ENCODE data around the gene CLBA1.

CLBA1 gene

GRCh38 chr14:104968541-104969401 is 16.8 kb upstream of the CLBA1 start:
- no peak for DNase-seq (ENCODE audit: low spot score)

GRCh38 chr14:104969741-104970230 is 15.8 kb upstream of the CLBA1 start:
- DNase-seq (ENCODE audit: low spot score), result no peak

- no peak for DNase-seq (ENCODE audit: low spot score)
Observed at GRCh38 chr14:104970231-104971068, 15.1 kb upstream of the CLBA1 start.

- no peak for DNase-seq (ENCODE audit: low spot score)
Observed at GRCh38 chr14:104971447-104972240, 13.9 kb upstream of the CLBA1 start.

- peak; percentile 92 for DNase-seq (ENCODE audit: low spot score)
Observed at GRCh38 chr14:104972301-104973134, 13.1 kb upstream of the CLBA1 start.

GRCh38 chr14:104973135-104973384 is 12.5 kb upstream of the CLBA1 start:
- DNase-seq (ENCODE audit: low spot score), result no peak

GRCh38 chr14:104973385-104974145 is 12.0 kb upstream of the CLBA1 start:
- DNase-seq (ENCODE audit: low spot score), result peak; percentile 96

GRCh38 chr14:104974146-104974541 is 11.4 kb upstream of the CLBA1 start:
- no peak for DNase-seq (ENCODE audit: low spot score)

- no peak for DNase-seq (ENCODE audit: low spot score)
Observed at GRCh38 chr14:104974665-104975390, 10.8 kb upstream of the CLBA1 start.

GRCh38 chr14:104975481-104976197 is 9.9 kb upstream of the CLBA1 start:
- no peak for DNase-seq (ENCODE audit: low spot score)

GRCh38 chr14:104976198-104977007 is 9.2 kb upstream of the CLBA1 start:
- peak; percentile 75 for DNase-seq (ENCODE audit: low spot score)

- peak; percentile 46 for DNase-seq (ENCODE audit: low spot score)
Observed at GRCh38 chr14:104977008-104977680, 8.4 kb upstream of the CLBA1 start.

- peak; percentile 92 for DNase-seq (ENCODE audit: low spot score)
Observed at GRCh38 chr14:104977681-104978653, 7.6 kb upstream of the CLBA1 start, which contains the start of gene AHNAK2. AHNAK2 (minus strand) TSS chr14:104978374; CDS start chr14:104978237, 137 bp downstream.

- no peak for DNase-seq (ENCODE audit: low spot score)
Observed at GRCh38 chr14:104978746-104979691, 6.6 kb upstream of the CLBA1 start.

Measured in LoVo (cell line).